IMR-90 (cell line): ENCODE results near the gene WSB2. TPM values are rescaled to one million over a fixed set of nuclear protein-coding genes. Genes with fewer than 3 reads are reported as not detected.

ENCODE experiments used
- ATAC-seq: fragments of 200-7000 bp; cut with Tn5 transposase; 2 replicates; pipeline ENCODE4 v1.9.1; 2020; ENCODE audit warnings: low read depth, mild to moderate bottlenecking, moderate library complexity
- BruUV-seq: library from RNA; stranded (reverse); fragments of 400-500 nt; replicated peaks from 2 replicates; lab custom pipeline; 2021; lab: Mats Ljungman, UMichigan
- CTCF ChIA-PET: fragments of 300-600 bp; formaldehyde crosslinking; extraction: SDS; loops from one replicate; lab custom pipeline; 2021; ENCODE audit warnings: antibody characterized with exemption; lab: Yijun Ruan, JAX
- POLR2A ChIA-PET: fragments of 300-600 bp; sonication (Branson Sonifier 250); formaldehyde crosslinking; loops from one replicate; lab custom pipeline; 2022; ENCODE audit warnings: antibody characterized with exemption; ENCODE audit not compliant: unreplicated experiment; lab: Charles Lee
- DNase-seq: peaks from one replicate; pipeline ENCODE4 v3.0.0; 2013
- H2AFZ ChIP-seq: replicated peaks from 2 replicates; pipeline ENCODE3; 2013; ENCODE audit warnings: low read length, mild to moderate bottlenecking; ENCODE audit not compliant: poor library complexity
- H2AK5ac ChIP-seq: 2 replicates; pipeline ENCODE4 v1.6.1; 2013; ENCODE audit warnings: low read depth, low read length, inconsistent platforms
- H2AK9ac ChIP-seq: replicated peaks from 2 replicates; pipeline ENCODE3; 2013; ENCODE audit warnings: mild to moderate bottlenecking, low read depth, low read length, moderate library complexity; ENCODE audit not compliant: poor library complexity
- H2BK120ac ChIP-seq: 2 replicates; pipeline ENCODE4 v1.6.1; 2013; ENCODE audit warnings: low read depth, low read length, inconsistent platforms
- H2BK15ac ChIP-seq: 3 replicates; pipeline ENCODE4 v1.6.1; 2013; ENCODE audit warnings: low read depth, low read length, inconsistent platforms
- H2BK20ac ChIP-seq: 2 replicates; pipeline ENCODE4 v1.6.1; 2013; ENCODE audit warnings: low read depth, mild to moderate bottlenecking, inconsistent platforms, low read length, moderate library complexity
- H2BK5ac ChIP-seq: 2 replicates; pipeline ENCODE4 v1.6.1; 2013; ENCODE audit warnings: mild to moderate bottlenecking, low read depth, low read length, inconsistent platforms; ENCODE audit not compliant: poor library complexity, severe bottlenecking
- H3K14ac ChIP-seq: replicated peaks from 2 replicates; pipeline ENCODE4 v1.6.1; 2013; ENCODE audit warnings: low read depth, low read length, inconsistent platforms
- H3K18ac ChIP-seq: 2 replicates; pipeline ENCODE4 v1.6.1; 2013; ENCODE audit warnings: low read depth, low read length, control low read depth
- H3K23ac ChIP-seq: 2 replicates; pipeline ENCODE4 v1.6.1; 2013; ENCODE audit warnings: low read depth, low read length, inconsistent platforms
- H3K27ac ChIP-seq: 2 replicates; pipeline ENCODE4 v1.5.1; 2013; ENCODE audit warnings: mild to moderate bottlenecking, control low read depth, low read length; ENCODE audit not compliant: insufficient read depth
- H3K27me3 ChIP-seq: 2 replicates; pipeline ENCODE4 v1.6.1; 2013; ENCODE audit warnings: low read length; ENCODE audit not compliant: control insufficient read depth, insufficient read depth
- H3K36me3 ChIP-seq: 2 replicates; pipeline ENCODE4 v1.6.1; 2013; ENCODE audit warnings: low read length, mixed read lengths; ENCODE audit not compliant: control insufficient read depth, insufficient read depth
- H3K4ac ChIP-seq: 2 replicates; pipeline ENCODE4 v1.6.1; 2013; ENCODE audit warnings: low read depth, low read length, inconsistent platforms
- H3K4me1 ChIP-seq: 2 replicates; pipeline ENCODE4 v1.6.1; 2013; ENCODE audit warnings: low read length, mixed read lengths; ENCODE audit not compliant: control insufficient read depth, insufficient read depth
- H3K4me2 ChIP-seq: 2 replicates; pipeline ENCODE4 v1.6.1; 2013; ENCODE audit warnings: low read depth, mild to moderate bottlenecking, control low read depth, low read length, moderate library complexity
- H3K4me3 ChIP-seq: 2 replicates; pipeline ENCODE4 v1.5.1; 2013; ENCODE audit warnings: low read depth, mild to moderate bottlenecking, control low read depth, low read length, moderate library complexity; ENCODE audit not compliant: insufficient read depth
- H3K56ac ChIP-seq: 2 replicates; pipeline ENCODE4 v1.6.1; 2013; ENCODE audit warnings: low read length, inconsistent platforms; ENCODE audit not compliant: insufficient read depth; ENCODE audit errors: extremely low read depth
- H3K79me1 ChIP-seq, 2 experiments: 2 replicates each; pipeline ENCODE4 v1.6.1; 2013; ENCODE audit warnings: low read length in 2 of 2, inconsistent platforms in 1 of 2, low read depth in 1 of 2
- H3K9ac ChIP-seq: 2 replicates; pipeline ENCODE4 v1.6.1; 2013; ENCODE audit warnings: low read depth, low read length, control low read depth
- H3K9me1 ChIP-seq: 2 replicates; pipeline ENCODE4 v1.6.1; 2013; ENCODE audit warnings: low read length, inconsistent platforms; ENCODE audit not compliant: insufficient read depth
- H3K9me3 ChIP-seq: 2 replicates; pipeline ENCODE4 v1.6.1; 2013; ENCODE audit warnings: low read length; ENCODE audit not compliant: control insufficient read depth, insufficient read depth
- H4K20me1 ChIP-seq: 2 replicates; pipeline ENCODE4 v1.6.1; 2013; ENCODE audit warnings: low read length, inconsistent platforms; ENCODE audit not compliant: insufficient read depth
- H4K5ac ChIP-seq: 2 replicates; pipeline ENCODE4 v1.6.1; 2013; ENCODE audit warnings: mild to moderate bottlenecking, low read depth, low read length, control low read depth
- H4K8ac ChIP-seq, 2 experiments: 2 replicates each; pipeline ENCODE4 v1.6.1; 2013; ENCODE audit warnings: low read depth in 2 of 2, low read length in 2 of 2, control low read depth in 1 of 2, inconsistent platforms in 1 of 2
- H4K91ac ChIP-seq: 2 replicates; pipeline ENCODE4 v1.6.1; 2013; ENCODE audit warnings: low read depth, low read length, inconsistent platforms; ENCODE audit not compliant: insufficient read depth
- MAZ ChIP-seq: IDR thresholded peaks from 2 replicates; pipeline ENCODE4 v1.6.1; 2012; ENCODE audit warnings: low read depth, mild to moderate bottlenecking, low read length, improper control_type of control experiment, moderate library complexity, borderline replicate concordance
- NFE2L2 ChIP-seq: fragments of 150-350 bp; IDR thresholded peaks from 2 replicates; pipeline ENCODE4 v1.6.1; 2016; ENCODE audit warnings: low read depth, mild to moderate bottlenecking, low read length
- POLR2A ChIP-seq: IDR thresholded peaks from 2 replicates; pipeline ENCODE4 v1.6.1; 2012; ENCODE audit warnings: mild to moderate bottlenecking, low read depth, low read length
- RCOR1 ChIP-seq: IDR thresholded peaks from 2 replicates; pipeline ENCODE4 v1.6.1; 2012; ENCODE audit warnings: mild to moderate bottlenecking, low read length, improper control_type of control experiment; ENCODE audit not compliant: insufficient replicate concordance
- RFX5 ChIP-seq: IDR thresholded peaks from 2 replicates; pipeline ENCODE4 v1.8.0; 2012; ENCODE audit warnings: low read depth, mild to moderate bottlenecking, low read length, moderate library complexity
- SMC3 ChIP-seq: fragments of 150-350 bp; IDR thresholded peaks from 2 replicates; pipeline ENCODE4 v1.6.1; 2016; ENCODE audit warnings: low read depth, mild to moderate bottlenecking, antibody characterized with exemption, low read length, moderate library complexity
- WGBS, 2 experiments: methylation state at CpG; one replicate each; pipeline versions ENCODE4 v1.1.5 to v1.1.7; 2013; ENCODE audit warnings: missing lambda C conversion rate in 2 of 2; ENCODE audit not compliant: insufficient read length in 1 of 2; ENCODE audit errors: extremely low coverage in 2 of 2; 5-methylcytosine and 5-hydroxymethylcytosine counted together
- dilution Hi-C: fragments of 300-500 bp; cut with HindIII; formaldehyde crosslinking; loops from one replicate; pipeline ENCODE4 v1.14.3; 2018; ENCODE audit warnings: low sequenced_read_pairs; ENCODE audit not compliant: unreplicated experiment
- in situ Hi-C: fragments of 300-500 bp; cut with MboI; formaldehyde crosslinking; loops from 3 replicates; pipeline ENCODE4 v1.14.3; 2019; ENCODE audit warnings: low sequenced_read_pairs, inconsistent platforms, mixed read lengths
- intact Hi-C: fragments of 100-400 bp; cut with micrococcal nuclease; formaldehyde crosslinking; loops from 2 replicates; pipeline ENCODE4 v1.10.0; 2022
- polyA plus RNA-seq, 3 experiments: library from polyadenylated mRNA; depleted of rRNA; stranded (reverse); fragments of >200 nt; gene quantifications; 2 replicates each; pipeline ENCODE4 v1.2.3, GENCODE V29; 2012; ENCODE audit warnings: low replicate concordance in 1 of 3
- total RNA-seq: library from RNA; depleted of rRNA; stranded (reverse); fragments of >200 nt; gene quantifications from 2 replicates; pipeline ENCODE4 v1.2.3, GENCODE V29; 2012
- TF ChIP-seq, protein P1 (sequence below): fragments of 150-350 bp; IDR thresholded peaks from 2 replicates; pipeline ENCODE4 v1.6.1; 2016; ENCODE audit warnings: low read depth, mild to moderate bottlenecking, low read length, moderate library complexity, borderline replicate concordance
- TF ChIP-seq, protein P2 (sequence below): conservative IDR thresholded peaks from 2 replicates; pipeline ENCODE4 v1.5.1; 2012; ENCODE audit warnings: mild to moderate bottlenecking, low read depth, low read length, improper control_type of control experiment

The WSB2 gene
- total and polyA plus RNA-seq, 2 of the 4 experiments (the other 2 are of a cell fraction): 92.8 to 180 TPM

DNA sequence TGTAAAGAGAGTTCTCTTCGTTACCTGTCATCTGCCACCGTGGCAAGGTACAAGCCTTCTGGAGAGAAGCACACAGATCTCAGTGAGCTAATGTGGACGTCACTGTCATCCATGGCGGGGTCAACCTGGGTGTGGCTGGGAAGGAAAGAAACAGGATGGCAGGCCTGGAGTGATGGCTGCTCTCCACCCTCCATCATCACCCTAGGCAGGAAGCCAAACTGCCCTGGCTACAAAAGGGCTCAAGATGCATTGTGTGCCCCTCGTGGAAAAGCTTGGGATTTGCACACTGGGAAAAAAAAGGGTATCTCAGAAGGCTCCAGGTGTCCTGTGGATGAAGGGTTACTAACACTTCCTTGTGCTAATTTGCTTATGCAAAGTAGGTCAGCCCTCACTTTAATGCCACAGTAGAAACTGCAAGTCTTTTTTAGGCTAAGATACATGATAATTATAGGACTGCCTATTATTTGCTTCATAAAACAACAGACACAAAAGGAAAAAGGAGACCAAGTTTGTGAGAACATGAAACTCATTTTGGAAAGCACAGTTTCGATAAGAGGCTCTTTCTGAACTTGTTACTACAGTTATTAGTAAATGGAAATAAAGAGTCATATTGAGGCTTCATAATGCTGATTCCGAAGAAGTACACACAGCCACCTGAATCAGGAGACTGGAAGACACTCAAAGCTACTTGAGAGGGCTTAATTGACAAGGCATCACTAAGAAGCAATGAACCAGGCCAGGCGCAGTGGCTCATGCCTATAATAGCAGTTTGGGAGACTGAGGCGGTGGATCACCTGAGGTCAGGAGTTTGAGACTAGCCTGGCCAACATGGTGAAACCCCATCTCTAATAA lies 25.6 kb downstream of the WSB2 start:
- dilution Hi-C loops (no loop called here), in situ Hi-C loops (loop anchor here (25.0 kb wide), 1 partner anchor 352 kb away; the partner anchor contains the start of gene SUDS3), intact Hi-C loops (no loop called here)
- H3K36me3 ChIP-seq: peaks cover 58% of the 10 kb centered on the region
- H2BK20ac ChIP-seq: no peak overlapping the region
- no TSS peak for BruUV-seq
- ChIA-PET POLR2A (interaction anchor here (0.5 kb wide), 1 partner anchor 334 kb away, joined by 4 read pairs; no protein-coding TSS in a partner anchor), CTCF (interaction anchor here (1.0 to 2.0 kb wide), 3 partner anchors 9 to 160 kb away, joined by 3 to 10 read pairs (median 4); no protein-coding TSS in a partner anchor)
- H4K8ac ChIP-seq: no peak overlapping the region
- peaks cover 4% of the 10 kb centered on the region; the same call in 1 of the 2 replicates for H3K9me1 ChIP-seq
- WGBS, 2 experiments: 90% methylated on average over 2 of the region's 9 CpGs; no CpG with 5 or more reads in 1 of the 2 experiments
- H3K4me3 ChIP-seq: no peak overlapping the region
- H2BK15ac ChIP-seq: no peak overlapping the region
- H3K4ac ChIP-seq: no peak overlapping the region; the same call in 1 of the 2 replicates
- peaks cover 10% of the 10 kb centered on the region; the same call in 1 of the 2 replicates for H4K20me1 ChIP-seq
- H2AK9ac ChIP-seq: peak overlapping the region; percentile 56
- H3K9ac ChIP-seq: no peak overlapping the region
- no peaks in the 10 kb centered on the region for H3K27me3 ChIP-seq
- H4K5ac ChIP-seq: no peak overlapping the region
- peaks cover 9 to 20% of the 10 kb centered on the region in 2 experiments; a peak in 3 of 4 replicates for H3K79me1 ChIP-seq
- no peak overlapping the region for H3K4me2 ChIP-seq
- H3K27ac ChIP-seq: no peak overlapping the region
- no peak overlapping the region for H4K91ac ChIP-seq
- H3K4me1 ChIP-seq: no peaks in the 10 kb centered on the region
- H3K56ac ChIP-seq: no peak overlapping the region
- H2BK120ac ChIP-seq: no peak overlapping the region
- no peaks in the 10 kb centered on the region for H3K9me3 ChIP-seq
- TF ChIP-seq SMC3 (no peak), MAZ (no peak), POLR2A (no peak), RCOR1 (no peak), RFX5 (no peak), NFE2L2 (no peak)
- TF ChIP-seq, protein P1, sequence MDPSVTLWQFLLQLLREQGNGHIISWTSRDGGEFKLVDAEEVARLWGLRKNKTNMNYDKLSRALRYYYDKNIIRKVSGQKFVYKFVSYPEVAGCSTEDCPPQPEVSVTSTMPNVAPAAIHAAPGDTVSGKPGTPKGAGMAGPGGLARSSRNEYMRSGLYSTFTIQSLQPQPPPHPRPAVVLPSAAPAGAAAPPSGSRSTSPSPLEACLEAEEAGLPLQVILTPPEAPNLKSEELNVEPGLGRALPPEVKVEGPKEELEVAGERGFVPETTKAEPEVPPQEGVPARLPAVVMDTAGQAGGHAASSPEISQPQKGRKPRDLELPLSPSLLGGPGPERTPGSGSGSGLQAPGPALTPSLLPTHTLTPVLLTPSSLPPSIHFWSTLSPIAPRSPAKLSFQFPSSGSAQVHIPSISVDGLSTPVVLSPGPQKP: no peak
- TF ChIP-seq, protein P2, sequence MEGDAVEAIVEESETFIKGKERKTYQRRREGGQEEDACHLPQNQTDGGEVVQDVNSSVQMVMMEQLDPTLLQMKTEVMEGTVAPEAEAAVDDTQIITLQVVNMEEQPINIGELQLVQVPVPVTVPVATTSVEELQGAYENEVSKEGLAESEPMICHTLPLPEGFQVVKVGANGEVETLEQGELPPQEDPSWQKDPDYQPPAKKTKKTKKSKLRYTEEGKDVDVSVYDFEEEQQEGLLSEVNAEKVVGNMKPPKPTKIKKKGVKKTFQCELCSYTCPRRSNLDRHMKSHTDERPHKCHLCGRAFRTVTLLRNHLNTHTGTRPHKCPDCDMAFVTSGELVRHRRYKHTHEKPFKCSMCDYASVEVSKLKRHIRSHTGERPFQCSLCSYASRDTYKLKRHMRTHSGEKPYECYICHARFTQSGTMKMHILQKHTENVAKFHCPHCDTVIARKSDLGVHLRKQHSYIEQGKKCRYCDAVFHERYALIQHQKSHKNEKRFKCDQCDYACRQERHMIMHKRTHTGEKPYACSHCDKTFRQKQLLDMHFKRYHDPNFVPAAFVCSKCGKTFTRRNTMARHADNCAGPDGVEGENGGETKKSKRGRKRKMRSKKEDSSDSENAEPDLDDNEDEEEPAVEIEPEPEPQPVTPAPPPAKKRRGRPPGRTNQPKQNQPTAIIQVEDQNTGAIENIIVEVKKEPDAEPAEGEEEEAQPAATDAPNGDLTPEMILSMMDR: no peak
- no peak overlapping the region for H3K23ac ChIP-seq
- ATAC-seq (peak; percentile 33), DNase-seq (peak; percentile 22)
- no peak overlapping the region for H2BK5ac ChIP-seq
- no peak overlapping the region for H3K14ac ChIP-seq
- peak overlapping the region; percentile 51 for H2AFZ ChIP-seq
- no peak overlapping the region for H2AK5ac ChIP-seq
- H3K18ac ChIP-seq: no peak overlapping the region
